ENCODE results near the gene GSE1.

Gene GSE1

DNA sequence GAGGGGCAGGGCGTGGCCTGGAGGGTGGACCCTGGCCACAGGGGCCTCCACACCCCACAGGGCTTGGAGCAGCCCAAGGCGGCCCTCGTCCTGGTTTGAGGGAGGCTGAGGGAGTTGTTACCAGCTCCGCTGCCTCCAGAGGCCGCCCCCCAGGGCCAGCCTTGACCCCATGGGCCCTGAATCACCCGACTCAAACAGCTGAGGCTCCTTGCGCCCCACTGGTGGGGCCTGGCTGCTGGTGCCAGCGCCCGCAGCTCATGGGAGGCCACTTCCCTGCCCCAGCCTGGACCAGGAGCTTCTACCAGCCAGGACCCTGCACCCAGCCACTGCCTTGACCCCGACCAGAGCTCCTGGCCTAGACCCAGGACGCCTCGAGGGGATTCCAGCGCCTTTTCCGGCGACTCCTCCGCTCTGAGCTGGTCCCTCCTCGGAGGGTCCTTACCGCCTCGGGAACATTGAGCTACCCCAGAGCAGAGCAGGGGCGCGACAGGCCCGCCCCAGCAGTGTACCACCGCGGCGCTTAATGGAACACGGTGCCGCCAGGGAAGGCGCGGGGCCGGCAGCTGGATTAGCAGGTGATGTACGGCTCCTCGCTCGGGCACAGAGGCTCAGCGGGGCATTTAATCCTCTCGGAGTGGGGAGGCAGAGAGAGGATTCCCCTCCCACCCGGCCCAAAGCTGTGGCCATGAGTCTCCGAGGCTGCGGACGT is 37.2 kb downstream of the GSE1 start:
- peak; percentile 76 for DNase-seq (ENCODE audit: low spot score)

DNA sequence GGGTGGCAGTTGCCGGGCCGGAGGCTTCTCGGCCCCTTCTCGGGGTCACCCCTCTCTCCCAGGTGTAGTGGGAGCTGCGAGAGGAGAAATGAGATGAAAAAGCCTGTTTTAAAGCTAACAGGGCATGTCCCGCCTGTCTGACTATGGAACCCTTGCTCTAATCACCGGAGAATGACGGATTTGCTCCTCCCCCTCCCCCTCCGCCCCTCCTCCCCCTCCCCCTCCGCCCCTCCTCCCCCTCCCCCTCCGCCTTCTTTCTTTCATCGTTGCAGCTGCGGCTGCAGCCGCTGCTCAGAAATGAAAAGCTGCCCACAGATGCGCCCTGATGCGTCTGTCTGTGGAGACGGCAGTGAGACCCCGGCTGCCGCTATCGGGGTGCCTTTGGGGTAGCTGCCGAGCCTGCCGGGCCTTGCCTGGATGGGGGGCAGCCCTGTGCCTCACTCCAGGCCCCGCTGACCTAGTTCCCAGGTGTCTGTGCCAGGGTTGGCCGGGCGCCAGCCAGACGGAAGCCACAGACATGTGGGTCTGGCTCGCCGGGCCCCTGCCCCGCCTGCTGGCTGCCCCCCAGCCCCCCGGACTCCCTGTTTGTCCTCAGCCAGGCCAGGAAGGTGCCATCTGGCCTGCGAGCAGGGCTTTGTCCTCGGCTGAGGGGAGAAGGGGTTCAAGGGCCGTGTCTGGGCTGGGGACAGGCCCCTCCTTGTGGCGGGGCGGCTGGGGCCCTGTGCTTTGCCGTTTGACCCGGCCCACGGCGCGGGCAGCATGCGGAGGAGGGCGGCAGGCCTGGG is 37.9 kb downstream of the GSE1 start:
- DNase-seq (ENCODE audit: low spot score) = no peak

DNA sequence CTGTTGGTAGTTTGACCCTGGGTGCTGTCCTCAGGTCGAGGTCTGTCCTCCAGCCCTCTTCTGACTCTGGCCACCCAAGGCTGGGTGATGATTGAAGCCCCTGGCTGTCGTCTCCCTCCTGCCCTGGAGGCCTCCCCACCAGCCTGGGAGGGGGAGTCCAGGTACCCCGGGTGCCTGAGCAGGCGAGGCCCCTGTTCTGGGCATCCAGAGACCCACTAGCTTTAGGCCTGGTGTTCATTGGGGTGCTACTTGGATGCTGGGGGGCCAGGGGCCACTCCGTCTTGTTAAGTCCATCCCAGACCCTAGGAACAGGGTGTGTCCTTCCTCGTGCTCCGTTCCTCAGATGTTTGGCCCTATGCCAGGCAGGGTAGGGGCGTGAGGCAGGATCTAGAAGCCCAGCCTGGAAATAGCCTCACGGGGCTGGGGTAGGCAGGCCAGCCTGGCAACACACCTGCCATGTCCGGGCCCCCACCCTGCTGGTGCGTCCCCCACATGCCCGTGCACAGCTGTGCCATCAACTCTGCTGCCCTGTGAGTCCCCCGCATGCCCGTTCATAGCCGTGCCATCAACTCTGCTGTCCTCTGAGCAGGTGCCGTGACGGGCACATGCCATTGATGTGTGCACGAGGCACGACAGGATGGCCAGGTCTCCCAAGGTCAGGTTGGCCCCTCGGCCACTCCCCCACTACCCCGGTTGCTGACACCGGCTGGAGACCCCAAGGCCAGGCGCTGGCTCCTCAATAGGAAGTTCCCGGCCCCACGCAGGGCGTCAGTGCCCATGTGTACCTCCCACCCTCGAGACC is 38.7 kb downstream of the GSE1 start:
- no peak for DNase-seq (ENCODE audit: low spot score)

DNA sequence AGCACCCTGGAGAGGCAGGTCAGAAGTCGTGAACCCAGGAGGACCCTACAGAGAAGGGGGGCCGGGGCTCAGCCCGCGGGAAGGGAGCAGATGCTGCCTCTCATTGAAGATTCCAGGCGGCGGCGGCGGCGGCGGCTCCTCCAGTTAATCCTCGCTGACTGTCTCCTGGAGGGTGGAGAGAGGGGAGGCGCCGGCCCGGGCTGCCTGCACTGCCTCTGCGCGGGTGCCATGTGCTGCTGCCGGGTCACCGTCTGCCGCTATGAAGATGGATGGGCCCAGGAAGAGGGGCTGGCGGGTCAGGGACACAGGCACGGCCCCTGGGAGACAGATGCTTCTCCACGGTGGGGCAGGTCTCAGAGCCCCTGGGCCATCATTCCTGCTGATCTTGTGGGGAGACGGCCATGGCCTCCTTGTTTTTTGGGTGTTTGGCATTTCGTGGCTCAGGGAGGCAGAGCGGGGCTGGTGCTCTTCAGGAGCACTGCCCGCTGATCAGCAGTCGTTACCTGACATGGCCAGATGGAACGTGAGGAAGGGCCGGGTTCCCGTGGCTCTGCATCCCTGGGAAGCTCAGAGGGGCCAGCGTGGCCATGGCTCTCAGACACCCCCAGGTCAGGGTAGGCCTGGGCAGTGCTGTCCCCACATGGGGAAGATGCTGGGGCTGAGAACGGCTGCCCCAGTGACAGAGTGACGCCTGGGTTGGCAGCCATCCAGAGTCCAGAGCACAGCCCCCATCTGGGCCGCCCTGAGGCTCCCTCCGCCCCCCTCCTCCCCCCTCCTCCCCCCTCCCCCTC is 39.5 kb downstream of the GSE1 start:
- DNase-seq (ENCODE audit: low spot score) = peak; percentile 79

DNA sequence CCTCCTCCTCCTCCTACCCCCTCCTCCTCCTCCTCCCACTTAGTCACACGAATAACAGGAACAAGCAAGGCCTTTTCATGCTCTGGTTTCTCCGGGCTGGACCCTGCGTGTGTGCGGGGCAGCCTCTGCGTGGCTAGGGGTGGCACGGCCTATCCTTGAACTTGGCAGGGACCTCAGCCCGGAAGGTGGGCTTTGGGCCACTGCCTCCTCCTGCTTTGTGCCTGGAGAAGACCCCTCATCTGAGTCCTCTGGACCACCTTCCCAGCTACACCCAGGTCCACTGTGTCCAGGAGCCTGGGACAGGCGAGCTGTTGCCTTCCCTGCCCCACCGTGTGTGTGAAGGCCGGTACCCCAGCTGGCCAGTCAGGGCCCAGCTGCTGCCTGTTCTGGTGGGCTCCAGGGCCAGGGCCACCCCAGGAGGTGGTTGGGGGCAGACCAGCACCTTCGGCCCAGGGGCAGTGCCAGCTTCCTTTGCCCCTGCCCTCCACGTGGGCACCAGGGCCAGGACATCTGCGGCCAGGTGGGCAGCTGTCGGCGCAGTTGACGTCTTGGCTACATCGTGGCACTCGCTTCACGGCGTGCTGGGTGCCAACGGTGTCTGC is 40.3 kb downstream of the GSE1 start:
- DNase-seq (ENCODE audit: low spot score) = no peak

DNA sequence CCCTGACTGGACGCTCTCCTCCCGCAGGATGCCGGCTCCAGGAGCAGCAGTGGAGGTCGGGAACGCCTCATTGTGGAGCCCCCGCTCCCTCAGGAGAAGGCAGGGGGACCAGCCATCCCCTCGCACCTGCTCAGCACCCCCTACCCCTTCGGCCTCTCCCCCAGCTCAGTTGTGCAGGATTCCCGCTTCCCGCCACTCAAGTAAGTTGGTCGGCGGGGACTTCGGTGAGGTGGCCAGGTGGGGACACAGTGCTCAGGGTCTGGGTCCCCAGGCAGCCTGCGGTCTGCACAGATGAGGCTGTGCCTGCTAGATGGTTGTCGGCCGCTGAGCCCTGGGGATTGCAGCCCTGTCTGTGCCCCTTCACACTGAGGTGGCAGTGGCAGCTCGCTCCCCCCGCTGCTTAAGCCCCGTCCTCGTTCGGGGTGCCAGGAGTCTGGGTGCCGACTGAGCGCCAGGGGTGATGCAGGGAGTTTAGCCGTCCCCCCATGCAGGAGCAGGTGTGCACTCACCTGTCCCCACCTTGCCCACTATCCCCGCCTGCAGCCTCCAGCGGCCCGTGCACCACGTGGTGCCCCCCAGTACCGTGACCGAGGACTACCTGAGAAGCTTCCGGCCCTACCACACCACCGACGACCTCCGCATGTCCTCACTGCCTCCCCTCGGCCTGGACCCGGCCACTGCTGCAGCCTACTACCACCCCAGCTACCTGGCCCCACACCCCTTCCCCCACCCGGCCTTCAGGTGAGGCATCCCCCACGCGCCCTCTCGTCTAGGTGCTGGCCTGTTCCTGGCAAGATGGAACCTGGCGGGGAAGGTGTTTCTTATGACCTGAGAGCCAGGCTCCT is 41.4 kb downstream of the GSE1 start:
- no peak for DNase-seq (ENCODE audit: low spot score)

DNA sequence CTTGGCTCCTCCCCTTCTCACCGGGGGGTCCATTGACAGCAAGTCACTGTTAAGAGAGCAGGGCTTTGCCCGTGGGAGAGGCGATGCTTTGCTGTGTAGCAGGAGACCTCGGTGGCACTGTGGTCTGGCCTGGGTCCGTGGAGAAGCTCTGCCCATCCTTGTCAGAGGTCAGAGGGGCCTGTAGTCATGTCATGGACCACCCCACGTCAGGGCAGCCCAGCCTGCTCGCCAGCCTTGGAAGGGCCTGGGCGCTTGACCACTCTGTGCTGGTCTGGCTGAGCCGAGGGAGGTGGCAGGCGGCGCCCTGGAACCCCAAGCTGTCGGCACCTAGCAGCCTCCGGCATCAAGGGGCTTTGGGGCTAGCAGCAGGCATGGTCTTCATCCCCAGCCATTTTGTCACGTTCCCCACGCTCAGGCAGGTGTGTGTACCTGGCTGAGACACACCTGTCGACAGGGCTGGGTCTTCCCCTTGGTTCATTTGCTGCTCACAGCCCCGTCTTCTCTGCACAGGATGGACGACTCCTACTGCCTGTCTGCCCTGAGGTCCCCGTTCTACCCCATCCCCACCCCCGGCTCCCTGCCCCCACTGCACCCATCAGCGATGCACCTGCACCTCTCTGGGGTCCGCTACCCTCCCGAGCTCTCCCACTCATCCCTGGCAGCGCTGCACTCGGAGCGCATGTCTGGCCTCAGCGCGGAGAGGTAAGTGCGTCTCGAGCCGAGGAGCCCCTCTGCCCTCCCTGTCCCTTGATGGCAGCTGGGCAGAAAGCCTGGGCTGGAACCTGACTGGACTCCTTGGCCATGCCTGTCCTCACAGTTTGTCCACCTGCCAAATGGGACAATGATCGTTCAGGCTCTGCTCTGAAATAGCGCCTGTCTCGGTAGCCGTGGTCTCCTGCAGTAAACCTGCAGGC is 42.4 kb downstream of the GSE1 start:
- DNase-seq (ENCODE audit: low spot score) = no peak

DNA sequence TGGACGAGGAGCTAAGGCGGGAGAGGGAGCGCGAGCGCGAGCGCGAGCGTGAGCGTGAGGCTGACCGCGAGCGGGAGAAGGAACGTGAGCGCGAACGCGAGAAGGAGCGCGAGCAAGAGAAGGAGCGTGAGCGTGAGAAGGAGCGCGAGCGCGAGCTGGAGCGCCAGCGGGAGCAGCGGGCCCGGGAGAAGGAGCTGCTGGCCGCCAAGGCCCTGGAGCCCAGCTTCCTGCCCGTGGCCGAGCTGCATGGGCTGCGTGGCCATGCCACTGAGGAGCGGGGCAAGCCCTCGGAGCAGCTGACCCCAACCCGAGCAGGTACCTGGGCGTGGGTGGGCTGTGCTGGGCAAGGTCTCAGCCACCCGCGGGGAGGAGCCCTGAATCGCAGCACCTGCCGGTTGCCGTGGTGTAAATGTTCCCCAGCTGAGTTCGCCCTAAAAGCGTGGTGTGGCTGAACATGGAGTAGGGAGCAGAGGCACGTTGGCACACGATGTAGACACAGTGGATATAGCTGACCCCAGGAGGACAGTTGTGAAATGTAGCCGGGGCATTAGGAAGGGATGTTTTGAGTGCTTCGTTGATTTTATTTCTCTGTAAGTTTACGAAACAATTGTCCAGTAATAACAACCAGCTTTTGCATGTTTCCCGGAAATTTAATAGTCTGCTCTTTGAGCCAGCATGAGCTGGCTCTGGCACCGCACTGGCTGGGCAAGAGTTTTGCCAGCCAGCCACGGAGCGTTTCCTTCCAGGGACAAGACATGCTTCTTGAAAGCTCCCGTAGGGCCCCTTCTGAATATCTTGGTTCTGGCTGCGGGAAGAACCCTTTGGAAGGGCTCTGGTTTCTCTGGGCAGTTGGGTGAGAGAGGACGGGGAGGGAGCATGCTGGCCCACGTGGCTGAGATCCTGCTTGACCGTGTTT is 43.5 kb downstream of the GSE1 start:
- no peak for DNase-seq (ENCODE audit: low spot score)

DNA sequence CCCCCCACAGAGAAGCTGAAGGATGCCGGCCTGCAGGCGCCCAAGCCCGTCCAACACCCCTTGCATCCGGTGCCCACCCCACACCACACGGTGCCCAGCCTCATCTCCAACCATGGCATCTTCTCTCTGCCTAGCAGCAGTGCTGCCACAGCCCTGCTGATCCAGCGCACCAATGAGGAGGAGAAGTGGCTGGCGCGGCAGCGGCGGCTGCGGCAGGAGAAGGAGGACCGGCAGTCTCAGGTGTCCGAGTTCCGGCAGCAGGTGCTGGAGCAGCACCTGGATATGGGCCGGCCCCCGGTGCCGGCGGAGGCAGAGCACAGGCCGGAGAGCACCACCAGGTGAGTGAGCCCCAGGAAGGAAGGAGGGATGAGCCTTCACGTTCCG is 44.1 kb downstream of the GSE1 start:
- DNase-seq (ENCODE audit: low spot score) = no peak

DNA sequence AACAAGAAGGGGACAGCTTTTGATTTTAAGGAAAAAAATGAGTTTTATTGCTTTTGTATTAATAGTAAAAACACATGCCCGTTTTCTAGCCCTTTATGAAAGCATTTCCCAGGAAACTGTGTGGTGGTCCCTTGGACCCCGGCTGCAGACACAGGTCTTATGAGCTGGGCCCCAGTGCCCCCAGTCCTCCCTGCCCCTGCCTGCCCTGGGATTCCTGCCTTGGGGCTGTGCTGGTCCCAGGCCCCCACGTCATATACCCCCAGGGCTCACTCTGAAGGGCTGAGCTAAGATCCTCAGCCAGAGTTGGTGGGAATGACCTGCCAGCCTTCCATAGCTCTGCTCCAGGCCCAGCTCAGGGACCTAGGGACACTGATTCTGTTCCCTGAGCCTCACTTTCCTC is 44.9 kb downstream of the GSE1 start:
- no peak for DNase-seq (ENCODE audit: low spot score)

DNA sequence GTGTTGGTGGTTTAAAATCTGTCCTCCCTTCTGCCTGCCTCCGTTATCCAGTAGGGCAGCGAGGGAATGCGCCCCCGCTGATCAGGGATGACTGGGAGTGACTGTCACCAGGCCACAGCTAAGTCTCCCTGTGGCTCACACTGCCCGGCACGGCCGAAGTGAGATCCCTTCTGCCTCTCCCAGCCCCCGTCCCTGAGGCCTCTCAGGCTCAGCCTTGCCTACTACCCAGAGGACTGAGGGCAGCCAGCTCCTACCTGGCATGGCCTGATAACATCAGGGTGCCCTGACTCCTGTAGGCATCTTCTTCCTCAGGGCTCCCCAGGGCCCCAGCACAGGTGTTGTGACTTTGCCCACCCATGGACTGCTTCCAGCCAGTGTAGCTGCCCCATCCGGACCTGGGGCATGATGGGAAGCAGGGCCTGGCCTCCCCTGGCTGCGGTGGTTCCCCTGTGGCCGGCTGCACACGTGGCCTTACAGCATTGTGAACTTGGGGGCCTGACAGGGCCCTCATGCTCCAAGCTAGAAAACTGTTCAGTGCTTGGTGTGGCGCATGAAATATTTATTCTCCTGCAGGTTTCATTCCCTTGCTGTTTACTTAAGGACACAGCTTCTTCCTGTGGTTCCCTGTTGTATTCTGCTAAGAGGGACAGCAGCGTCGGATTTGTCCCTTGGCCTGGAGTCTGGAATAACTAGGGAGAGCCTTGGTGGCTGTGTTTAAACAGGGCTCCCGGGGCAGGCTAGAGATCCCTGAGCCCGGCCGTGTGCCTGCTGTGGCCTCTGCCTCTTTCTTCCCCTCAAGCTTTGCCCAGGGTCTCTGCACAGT is 45.6 kb downstream of the GSE1 start:
- no peak for DNase-seq (ENCODE audit: low spot score)

DNA sequence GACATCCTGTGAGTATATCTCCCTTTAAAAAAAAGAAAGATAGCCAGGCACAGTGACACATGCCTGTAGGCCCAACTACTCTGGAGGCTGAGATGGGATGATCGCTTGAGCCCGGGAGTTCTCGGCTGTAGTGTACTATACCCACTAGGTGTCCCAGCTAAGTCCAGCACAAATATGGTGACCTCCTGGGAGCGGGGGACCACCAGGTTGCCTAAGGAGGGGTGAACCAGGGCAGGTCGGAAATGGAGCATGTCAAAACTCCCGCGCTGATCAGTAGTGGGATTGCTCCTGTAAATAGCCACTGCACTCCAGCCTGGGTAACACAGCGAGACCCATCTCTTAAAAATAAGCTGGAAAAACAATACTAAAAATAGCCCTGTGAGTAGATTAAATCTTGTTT is 46.2 kb downstream of the GSE1 start:
- no peak for DNase-seq (ENCODE audit: low spot score)

DNA sequence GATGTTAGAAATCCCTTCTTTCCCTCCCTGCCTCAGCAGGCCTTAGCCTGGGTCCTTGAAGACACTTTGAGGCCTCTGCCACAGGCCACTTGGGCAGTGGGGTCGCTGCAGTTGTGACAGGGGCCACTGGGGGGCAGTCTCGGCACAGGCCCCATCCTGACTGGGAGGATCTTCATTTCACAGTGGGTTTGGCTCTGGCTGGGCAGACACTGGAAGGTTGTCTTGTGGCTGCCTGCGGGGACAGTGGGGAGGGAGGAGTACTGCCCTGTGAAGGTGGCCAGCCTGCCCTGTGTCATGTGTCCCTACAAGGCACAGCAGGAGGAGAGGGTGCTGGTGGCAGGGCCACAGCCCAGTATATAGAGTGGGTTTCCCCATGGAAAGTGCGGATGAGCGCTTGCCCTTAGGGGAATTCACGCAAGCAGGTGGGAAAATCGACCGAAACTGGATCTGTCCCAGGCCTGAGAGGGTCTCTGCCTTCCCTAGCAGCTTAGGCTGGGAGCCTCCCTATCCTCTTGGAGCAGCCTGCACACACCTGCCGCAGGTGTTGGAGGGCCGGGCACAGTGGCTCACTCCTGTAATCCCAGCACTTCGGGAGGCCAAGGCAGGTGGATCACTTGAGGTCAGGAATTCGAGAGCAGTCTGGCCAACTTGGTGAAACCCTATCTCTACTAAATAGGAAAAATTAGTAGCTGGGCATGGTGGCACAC is 46.8 kb downstream of the GSE1 start:
- DNase-seq (ENCODE audit: low spot score) = peak; percentile 83

DNA sequence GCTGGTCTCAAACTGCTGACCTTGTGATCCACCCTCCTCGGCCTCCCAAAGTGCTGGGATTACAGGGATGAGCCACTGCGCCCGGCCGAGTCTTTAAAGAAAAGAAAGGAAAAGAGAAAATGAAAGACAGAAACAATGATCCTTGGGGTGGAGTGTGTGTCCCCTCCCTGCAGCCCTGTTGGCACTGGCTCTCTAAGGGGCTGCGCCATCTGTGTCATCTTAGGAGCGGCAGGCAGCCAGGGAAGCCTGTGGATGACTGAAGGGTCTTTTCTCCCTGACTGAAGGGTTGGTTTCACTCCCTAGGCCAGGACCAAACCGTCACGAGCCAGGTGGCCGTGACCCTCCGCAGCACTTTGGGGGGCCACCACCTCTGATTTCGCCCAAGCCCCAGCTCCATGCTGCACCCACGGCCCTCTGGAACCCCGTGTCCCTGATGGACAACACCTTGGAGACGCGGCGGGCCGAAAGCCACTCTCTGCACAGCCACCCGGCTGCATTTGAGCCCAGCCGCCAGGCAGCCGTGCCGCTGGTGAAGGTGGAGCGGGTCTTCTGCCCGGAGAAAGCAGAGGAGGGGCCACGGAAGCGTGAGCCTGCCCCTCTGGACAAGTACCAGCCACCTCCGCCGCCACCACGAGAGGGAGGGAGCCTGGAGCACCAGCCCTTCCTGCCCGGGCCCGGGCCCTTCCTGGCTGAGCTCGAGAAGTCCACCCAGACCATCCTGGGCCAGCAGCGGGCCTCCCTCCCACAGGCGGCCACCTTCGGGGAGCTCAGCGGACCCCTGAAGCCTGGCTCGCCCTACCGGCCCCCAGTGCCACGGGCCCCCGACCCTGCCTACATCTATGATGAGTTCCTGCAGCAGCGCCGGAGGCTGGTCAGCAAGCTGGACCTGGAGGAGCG is 48.0 kb downstream of the GSE1 start:
- no peak for DNase-seq (ENCODE audit: low spot score)

DNA sequence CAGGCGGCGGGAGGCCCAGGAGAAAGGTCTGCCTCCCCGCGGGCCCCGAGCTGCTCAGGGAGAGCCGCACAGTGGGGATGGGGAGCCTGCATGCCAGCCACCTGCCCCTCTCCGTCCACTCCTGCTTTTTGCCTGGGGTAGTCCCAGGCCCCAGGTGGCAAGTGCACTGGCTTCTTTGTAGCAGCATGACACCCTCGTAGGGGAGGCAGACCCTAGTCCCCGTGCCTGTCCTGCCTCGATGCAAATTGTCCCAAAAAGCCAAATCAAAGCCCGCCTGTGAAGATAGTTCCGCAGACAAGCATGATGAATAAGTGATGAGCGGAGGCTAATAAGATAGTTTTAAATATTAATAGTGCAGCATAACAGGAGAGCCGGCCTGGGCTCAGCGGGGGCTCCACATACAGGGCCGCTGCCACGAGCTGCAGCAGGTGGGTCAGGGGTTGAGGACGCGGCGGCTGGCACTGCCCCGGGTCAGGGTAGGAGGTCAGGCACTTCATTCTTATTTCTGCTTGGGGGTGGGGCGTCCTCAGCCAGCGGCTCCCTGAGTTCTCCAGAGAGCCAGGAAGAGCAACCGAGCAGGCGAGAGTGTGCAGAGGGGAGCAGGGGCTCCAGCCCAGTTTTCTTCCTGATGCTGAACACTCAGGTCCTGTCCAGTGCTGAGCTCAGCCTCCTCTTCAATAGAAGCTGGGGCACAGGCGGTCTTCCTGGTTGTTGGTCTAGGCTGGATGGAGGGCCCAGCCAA is 48.8 kb downstream of the GSE1 start:
- DNase-seq (ENCODE audit: low spot score) = no peak
